OCI-LY7 (cell line): Measurements from ENCODE around the gene ANGPTL8.

ENCODE experiments used
- CTCF ChIP-seq: fragments of 200-600 bp; sonication (generic); conservative IDR thresholded peaks from 2 replicates; pipeline ENCODE4 v1.5.1; 2014; ENCODE audit warnings: mild to moderate bottlenecking, antibody characterized with exemption, low read length, moderate library complexity, mixed read lengths
- EZH2phosphoT487 ChIP-seq: fragments of 200-600 bp; sonication (generic); IDR thresholded peaks from 2 replicates; pipeline ENCODE4 v1.6.1; 2018; ENCODE audit warnings: low read depth, borderline replicate concordance, mild to moderate bottlenecking, mixed run types, antibody characterized with exemption, low read length, moderate library complexity, mixed read lengths

DNA sequence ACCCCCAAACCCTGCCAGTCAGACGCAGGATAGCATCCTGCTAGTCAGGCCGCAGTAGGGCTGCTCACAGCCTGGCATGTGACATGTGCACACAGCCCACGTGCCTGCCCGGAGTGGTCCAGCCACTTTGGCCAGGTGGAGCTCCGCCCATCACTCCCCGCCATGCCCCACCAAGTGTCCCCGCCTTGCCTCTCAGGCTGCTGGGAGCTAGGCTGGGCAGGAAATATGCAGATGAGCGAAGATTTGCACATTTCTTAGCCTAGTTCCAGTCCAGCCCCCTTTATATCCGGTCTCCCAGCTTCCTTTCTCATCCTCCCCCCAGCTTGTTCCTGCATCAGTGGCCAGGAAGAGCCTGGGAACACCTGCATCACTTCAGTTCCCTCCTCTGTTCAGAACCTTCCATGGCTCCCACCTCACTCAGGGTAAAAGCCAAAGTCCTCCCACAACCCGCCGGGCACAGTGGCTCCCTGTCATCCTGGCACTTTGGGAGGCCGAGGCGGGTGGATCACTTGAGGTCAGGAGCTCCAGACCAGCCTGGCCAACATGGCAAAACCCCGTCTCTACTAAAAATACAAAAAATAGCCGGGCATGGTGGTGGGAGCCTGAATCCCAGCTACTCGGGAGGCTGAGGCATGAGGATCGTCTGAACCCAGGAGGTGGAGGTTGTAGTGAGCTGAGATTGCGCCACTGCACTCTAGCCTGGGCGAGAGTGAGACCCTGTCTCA lies 25.2 kb downstream of the ANGPTL8 start:
- TF ChIP-seq CTCF (no peak), EZH2phosphoT487 (no peak)
